Mucosa of gallbladder (tissue), 1 donor: Measurements from ENCODE around the gene ABCB4. TPM values are rescaled to one million over a fixed set of nuclear protein-coding genes. Genes with fewer than 3 reads are reported as not detected.
A peak's percentile ranks its signal among the peaks of the same experiment; 100 is the strongest.
"Not testable (repeated sequence)": the region's sequence is repeated elsewhere in the genome, so short reads cannot be mapped to it uniquely, and the experiment has no call there.

Source experiments
- DNase-seq: peaks from one replicate; pipeline ENCODE4 v3.0.0-alpha.2; 2020; ENCODE audit warnings: low spot score
- total RNA-seq: library from RNA; stranded (reverse); gene quantifications from one replicate; pipeline ENCODE4 v1.2.1, GENCODE V29; 2021
- donor health status: DM: no; HTN: no; CAD: no.

The ABCB4 gene
- total RNA-seq, 1 donor from 2014 or later = 2.0 TPM

- DNase-seq = no peak
These were observed 688 bp upstream of the ABCB4 start for GRCh38 chr7:87476179-87476557.

GRCh38 chr7:87474533-87475358, 734 bp downstream of the ABCB4 start:
- no peak for DNase-seq

- DNase-seq = no peak
These were observed 1.5 kb downstream of the ABCB4 start for GRCh38 chr7:87473986-87474385.

- DNase-seq = no peak
These were observed 2.3 kb downstream of the ABCB4 start for GRCh38 chr7:87473192-87473591.

- no peak for DNase-seq
These were observed 4.0 kb downstream of the ABCB4 start for GRCh38 chr7:87471473-87471872.

GRCh38 chr7:87469204-87469603, 6.3 kb downstream of the ABCB4 start:
- DNase-seq = not testable (repeated sequence)

- DNase-seq = not testable (repeated sequence)
These were observed 10.0 kb downstream of the ABCB4 start for GRCh38 chr7:87465534-87465880.

GRCh38 chr7:87464830-87465533, 10.5 kb downstream of the ABCB4 start:
- DNase-seq = peak; percentile 57

GRCh38 chr7:87463982-87464381, 11.5 kb downstream of the ABCB4 start:
- no peak for DNase-seq

GRCh38 chr7:87460444-87460843, 15.0 kb downstream of the ABCB4 start:
- DNase-seq = not testable (repeated sequence)

GRCh38 chr7:87459941-87460340, 15.5 kb downstream of the ABCB4 start:
- no peak for DNase-seq

GRCh38 chr7:87458148-87458547, 17.3 kb downstream of the ABCB4 start:
- no peak for DNase-seq

- DNase-seq = no peak
These were observed 19.2 kb downstream of the ABCB4 start for GRCh38 chr7:87456247-87456646.

- no peak for DNase-seq
These were observed 23.2 kb downstream of the ABCB4 start for GRCh38 chr7:87452279-87452678.

- DNase-seq = no peak
These were observed 24.3 kb downstream of the ABCB4 start for GRCh38 chr7:87451187-87451586.

GRCh38 chr7:87450706-87451105, 24.8 kb downstream of the ABCB4 start:
- DNase-seq = no peak

- no peak for DNase-seq
These were observed 27.1 kb downstream of the ABCB4 start for GRCh38 chr7:87448388-87448787.

GRCh38 chr7:87447116-87447635, 28.3 kb downstream of the ABCB4 start:
- DNase-seq = no peak

GRCh38 chr7:87445897-87446296, 29.6 kb downstream of the ABCB4 start:
- no peak for DNase-seq

GRCh38 chr7:87435546-87435945, 39.9 kb downstream of the ABCB4 start:
- DNase-seq = no peak

GRCh38 chr7:87432536-87432935, 42.9 kb downstream of the ABCB4 start:
- DNase-seq = no peak

GRCh38 chr7:87427288-87427687, 48.2 kb downstream of the ABCB4 start:
- DNase-seq = no peak

GRCh38 chr7:87426160-87426559, 49.3 kb downstream of the ABCB4 start:
- no peak for DNase-seq
